DMS153 treated with DMSO at 0.1 percent for 48 hours (cell line): ENCODE results near the gene AKAP12.
"Not testable (repeated sequence)": the region's sequence is repeated elsewhere in the genome, so short reads cannot be mapped to it uniquely, and the experiment has no call there.

Experiments
- DNase-seq: peaks from one replicate; lab custom pipeline; 2025; ENCODE audit not compliant: unreplicated experiment; lab: John Stamatoyannopoulos, UW

AKAP12 gene

DNA sequence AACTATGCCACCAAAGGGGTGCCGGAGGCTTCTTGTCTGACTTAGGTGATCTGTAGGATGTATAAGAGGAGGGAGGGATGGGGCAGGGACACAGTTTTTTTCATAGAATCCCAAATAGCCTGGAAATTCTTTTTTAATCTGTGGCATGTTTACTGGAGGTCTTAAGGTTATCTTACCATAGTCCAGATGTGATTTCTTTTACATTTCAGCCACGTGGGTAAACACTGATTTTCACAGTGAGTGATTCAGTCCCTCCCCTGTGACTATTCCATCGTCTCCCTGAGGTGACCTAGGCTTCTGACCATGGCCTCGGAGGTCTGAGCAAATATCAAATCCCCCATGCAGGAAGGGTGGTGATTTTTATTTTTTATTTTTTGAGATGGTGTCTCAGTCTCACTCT is 67.7 kb downstream of the AKAP12 start:
- no peak for DNase-seq

DNA sequence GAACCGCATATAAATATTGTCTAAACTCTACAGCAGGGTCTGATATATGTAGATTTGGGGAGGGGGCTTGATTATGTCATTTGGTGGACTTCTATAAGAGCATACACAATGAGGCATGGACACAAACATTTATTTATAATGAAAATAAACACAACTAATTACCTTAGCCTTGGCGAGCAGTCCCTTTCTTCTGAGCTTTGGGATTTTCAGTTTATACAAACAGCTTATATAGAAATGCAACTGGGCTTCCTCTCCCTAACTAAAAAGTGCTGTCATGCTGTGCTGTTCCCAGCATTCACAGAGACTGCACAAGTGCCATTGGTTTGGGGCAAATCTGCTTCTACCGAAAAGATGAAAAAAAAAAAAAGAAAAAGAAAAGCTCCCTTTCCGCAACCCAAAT is 69.9 kb downstream of the AKAP12 start:
- DNase-seq = no peak

DNA sequence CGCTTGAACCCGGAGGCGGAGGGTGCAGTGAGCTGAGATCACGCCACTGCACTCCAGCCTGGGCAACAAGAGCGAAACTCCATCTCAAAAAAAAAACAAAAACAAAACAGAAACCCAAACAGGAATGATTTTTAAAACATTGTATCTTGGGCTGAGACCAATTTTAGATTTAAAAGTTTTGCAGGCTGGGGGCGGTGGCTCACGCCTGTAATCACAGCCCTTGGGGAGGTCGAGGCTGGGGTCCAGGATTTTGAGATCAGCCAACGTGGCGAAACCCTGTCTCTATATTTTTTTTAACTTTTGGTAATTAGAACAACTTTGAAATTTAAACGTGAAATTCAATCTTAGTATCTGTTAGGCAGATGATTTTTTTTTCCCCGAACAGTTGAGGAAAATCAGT is 70.5 kb downstream of the AKAP12 start:
- no peak for DNase-seq

DNA sequence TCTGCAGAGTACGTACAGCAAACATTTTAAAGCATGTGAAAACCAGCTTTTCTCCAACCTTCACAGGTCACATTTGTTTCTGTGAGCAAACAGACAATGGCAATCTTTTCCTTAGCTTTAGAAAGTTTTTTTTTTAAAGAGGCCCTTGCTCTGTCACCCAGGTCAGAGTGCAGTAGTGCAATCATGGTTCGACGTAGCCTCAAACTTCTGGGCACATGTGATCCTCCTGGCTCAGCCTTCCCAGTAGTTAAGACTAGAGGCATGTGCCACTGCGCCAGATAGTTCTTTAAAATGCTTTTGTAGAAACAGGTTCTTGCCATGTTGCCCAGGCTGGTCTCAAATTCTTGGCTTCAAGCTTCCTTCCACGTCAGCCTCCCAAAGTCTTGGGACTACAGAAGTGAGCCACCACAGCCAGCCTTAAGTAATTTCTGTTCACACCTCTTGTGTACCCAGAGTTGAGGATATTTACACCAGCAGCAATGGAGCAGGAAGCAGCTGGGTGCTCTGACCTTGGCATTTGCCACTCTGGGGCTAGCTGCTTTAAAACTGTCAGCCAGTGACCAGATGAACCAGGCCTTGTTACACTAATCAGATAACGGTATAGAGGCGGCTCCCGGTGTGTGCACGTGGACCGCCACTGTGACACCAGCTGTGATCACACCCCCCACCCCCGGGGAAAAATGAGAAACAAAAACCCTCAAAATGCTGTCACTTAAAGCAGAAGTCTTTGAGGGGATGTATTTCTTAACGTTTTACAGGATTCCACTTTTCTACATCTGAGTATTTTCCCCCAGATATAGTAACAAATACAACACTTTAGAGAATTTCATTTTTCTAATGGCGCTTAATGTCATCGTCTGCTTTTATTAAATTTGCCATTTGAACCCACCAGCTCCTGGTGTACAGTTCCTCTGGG is 71.3 kb downstream of the AKAP12 start:
- DNase-seq = no peak

DNA sequence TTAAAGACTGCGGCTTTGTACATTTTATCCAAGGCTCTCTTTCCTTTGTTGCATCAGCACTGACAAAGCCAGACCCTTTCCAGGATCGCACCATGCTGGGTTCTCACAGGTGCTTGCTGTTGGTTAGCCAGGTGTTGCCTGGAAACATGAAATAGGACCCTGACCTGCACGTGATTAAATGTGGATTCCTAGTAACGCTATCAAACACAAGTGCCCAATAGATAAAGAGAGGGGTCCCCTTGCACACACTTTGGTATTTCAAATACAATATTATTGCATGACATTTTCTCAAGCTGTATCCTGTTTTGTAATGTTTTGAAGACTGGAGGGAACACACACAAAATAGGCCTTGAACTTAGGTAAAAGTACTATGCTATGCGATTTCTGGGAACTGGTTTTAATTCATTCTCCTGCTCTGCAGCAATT is 73.3 kb downstream of the AKAP12 start:
- DNase-seq = peak; percentile 67

DNA sequence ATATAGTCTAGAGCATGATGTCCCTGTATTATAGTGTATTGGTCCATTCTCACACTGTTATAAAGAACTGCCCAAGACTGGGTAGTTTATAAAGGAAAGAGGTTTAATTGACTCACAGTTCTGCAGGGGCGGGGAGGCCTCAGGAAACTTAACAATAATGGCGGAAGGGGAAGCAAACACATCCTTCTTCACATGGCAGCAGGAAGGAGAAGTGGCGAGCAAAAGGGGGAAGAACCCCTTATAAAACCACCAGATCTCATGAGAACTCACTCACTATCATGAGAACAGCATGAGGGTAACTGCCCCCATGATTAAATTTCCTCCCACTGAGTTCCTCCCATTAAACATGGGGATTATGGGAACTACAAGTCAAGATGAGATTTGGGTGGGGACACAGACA is 75.9 kb downstream of the AKAP12 start:
- not testable (repeated sequence) for DNase-seq

DNA sequence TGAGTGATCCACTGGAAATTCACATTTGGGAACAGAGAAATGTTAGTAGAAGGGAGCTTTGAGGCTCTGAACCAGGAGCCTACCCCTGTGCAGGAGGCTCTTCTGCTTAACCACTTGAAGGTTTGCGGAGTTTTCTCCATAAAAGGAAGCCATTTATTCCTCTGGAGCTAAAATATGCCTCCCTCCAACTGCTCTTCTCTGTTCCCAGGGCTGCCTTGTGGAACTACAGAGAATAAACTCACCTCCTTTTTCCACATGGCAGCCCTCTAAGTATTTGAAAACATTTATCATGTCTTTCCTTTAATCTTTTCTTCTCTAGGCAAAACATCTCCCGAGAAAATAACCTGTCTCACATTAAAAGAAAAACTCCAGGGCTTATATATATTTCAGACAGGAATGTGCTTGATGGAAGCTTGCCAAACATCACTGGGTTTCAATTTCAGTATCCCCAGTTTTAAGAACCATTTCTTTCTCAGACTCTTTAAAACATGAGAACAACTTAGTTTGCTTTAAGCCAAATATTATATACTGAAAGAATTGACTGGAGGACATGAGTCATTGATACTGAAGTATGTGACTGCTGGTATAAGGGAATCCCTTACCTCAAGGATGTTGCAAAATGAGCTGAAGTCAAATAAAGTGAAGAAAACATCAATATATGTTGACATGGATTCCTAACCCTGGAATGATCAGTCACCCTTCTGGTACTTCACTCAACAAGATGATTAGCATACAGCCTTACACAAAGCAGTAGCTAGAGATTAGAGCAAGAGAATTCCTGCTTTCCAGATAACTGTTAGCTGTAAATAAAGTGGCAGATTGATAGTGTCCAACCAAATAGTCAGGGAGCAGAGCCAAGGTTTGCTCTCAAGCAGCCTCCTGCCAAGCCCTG is 77.6 kb downstream of the AKAP12 start:
- no peak for DNase-seq

DNA sequence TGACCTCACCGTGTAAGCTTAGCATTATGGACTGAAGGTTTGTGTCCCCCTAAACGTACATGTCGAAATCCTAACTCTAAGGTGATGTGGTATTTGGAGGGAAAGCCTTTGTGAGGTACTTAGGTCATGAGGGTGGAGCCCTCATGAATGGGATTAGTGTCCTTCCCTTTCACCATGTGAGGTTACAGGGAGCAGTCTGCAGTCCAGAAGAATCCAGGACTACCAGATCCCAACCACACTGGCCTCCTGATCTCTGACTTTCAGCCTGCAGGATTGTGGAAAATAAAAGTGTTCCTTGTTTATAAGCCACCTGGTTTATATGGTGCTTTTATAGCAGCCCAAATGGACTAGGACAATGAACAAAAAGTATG is 78.2 kb downstream of the AKAP12 start:
- DNase-seq = no peak

DNA sequence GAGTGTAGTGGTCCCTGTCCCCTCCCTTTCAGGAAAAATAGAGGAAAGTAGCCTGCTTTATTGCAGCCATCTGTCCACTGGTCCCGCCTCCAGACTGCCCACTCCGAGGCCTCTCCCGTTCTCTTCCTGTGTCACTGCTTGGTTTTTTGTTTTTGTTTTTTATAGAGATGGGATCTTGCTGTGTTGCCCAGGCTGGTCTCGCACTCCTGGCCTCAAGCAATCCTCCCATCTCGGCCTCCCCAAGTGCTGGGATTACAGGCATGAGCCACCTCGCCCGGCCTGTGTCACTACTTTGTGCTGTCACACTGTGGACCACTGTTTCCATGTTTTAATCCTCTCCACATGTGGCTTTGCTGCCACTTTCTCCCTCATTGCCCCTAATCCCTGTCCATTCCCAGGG is 80.4 kb downstream of the AKAP12 start:
- no peak for DNase-seq

DNA sequence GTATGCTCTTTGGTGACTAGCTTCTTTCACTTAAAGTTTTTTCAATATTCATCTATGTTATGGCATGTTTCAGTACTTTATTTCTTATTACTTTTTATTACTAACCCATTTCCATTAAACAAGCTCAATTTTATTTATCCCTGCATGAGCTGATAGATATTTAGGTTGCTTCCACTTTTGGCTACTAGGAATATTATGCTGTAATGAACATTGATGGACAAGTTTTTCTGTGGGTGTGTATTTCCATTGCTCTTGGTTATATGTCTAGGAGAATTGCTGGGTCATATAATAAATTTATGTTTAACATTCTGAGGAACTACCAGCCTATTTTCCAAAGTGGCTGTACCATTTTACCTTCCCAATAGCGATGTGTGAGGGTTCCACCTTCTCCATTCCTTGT is 81.7 kb downstream of the AKAP12 start:
- DNase-seq = no peak

DNA sequence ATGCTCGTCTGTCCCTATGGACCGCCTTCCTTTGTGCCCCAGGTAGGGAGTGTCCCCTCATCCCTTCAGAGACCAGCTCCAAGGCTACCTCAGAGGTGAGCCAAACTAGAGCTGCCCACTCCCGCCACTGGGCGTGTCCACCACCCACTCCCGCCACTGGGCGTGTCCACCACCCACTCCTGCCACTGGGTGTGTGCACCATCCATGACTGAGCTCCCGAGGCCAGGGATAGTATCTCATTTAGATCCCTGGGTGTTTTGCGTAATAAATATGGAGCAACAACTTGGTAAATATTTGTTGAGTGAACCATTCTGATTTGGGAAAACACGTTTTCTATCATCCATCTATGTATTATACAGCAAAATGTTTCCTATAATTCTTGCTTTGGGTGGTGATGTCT is 82.8 kb downstream of the AKAP12 start:
- no peak for DNase-seq

DNA sequence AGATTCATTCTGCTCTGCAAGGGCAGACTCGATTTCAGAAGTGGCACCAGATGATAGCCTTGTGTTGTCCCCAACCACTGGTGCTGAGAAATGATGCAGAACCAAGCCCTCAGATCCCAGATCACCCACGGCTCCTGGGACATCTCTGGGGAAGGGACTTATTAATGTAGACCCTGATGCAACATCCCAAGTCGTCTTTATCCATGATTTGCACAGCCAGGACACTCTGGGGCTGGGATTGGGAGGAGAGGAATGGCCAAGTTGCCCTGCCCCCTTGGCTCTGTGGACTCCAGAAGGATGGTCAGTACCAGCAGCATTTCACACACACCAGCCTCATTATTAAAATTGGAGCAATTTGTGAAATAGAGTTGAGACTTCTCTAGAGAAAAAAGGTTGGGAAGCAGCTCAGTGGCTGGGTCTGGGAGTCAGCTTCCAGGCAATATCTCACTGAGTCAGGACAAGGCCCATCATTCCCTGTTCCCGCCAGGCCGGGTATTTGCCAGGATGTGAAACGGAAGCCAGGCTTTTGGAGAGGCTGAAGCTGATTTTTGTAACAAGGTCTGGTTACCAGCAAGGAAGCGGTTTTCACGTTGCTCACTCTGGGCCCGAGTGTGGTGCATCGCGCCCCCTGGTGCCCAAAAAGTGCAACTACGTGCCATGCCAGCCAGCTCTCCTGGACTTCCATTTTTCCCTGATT is 84.2 kb downstream of the AKAP12 start:
- peak; percentile 67 for DNase-seq

DNA sequence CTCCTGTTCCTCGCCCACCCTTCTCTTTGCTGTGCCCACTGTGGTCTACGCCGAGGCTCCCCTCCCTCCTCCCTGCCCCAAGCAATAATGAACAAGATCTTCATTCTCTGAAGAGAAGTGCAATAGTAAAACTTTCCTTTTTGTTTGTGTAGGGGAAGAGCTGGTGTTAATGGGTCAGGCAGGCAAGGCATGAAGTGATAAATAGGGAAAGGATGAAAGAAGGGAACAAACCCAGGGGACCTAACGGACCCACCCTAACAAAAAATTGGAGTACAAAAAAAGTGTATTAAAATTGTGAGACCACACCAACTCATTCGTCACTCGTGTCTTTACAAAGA is 84.7 kb downstream of the AKAP12 start:
- DNase-seq = no peak

DNA sequence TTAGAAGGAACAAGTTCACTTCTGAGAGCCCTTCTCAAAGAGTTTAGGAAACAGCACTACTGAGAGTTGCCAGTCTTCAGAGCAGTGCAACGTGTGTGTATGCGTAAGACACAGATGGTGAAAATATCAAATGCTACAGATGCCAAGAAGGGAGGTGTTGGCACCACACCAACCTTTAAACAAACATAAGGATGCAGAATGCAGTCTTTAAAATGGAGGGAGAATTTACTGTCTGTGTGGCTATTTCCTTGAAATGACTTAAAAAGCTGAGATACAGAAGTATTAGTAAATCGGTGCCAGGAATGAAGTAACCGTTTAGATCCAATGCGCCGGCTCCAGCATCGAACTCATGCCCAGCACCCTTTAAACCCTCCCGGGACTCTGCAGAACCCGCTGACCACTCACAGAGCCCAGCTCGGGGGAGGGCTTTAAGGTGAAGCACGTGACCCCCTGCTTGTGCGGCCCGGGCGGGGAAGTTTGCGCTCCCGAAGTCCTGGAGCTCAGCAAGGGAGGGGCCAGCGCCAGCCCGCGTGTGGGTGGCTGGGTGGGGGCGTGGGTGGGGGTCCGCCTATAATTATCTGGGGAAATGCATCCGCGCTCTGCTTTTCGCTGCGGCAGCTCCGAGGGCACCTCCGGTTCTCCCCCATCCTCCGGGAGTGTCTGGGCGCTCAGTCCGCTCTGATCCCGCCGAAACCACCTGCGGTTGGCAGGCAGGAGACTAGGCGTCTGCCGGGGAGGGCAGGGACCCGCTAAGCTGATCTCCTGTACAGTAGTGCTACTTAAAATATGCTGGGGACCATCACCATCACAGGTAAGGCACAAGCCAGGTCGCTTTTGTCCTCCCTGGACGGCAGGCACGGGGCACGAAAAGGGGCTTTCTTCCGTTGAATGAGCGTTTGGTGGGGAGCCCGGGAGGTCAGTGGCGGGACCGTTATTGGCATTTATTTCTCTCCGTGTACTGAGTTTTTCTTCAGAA is 85.6 kb downstream of the AKAP12 start:
- no peak for DNase-seq

DNA sequence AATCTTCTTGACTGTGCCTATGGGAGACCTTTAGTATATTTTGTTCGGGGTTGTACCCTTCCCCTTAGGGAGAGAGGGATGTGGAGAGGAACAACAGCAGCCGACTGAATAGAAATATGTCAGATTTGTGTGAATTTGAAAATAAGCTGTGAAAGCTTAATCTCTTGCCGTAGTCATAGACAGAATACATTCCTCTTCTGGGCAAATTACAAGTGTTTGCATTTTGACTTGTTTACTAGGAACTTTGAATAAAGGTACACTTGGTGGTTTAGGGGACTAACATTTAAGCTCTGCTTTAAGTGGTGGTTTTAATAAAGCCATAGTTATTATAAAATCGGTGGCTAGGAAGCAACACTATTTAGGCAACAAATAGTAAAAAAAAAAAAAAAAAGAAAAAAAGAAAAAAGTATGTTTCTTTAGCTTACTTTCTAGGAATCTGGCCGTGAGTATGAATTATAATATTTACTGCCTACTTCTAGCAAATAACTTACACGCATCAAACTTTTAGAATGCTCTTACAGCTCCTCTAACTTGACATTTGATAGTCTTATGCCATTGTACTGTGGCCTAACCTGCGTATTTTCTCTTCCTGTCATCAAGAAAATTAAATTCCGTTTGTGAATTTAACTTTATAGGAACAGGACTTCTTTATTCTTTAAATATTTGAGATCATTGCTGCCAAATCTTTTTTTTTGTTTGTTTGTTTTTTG is 86.5 kb downstream of the AKAP12 start:
- no peak for DNase-seq

DNA sequence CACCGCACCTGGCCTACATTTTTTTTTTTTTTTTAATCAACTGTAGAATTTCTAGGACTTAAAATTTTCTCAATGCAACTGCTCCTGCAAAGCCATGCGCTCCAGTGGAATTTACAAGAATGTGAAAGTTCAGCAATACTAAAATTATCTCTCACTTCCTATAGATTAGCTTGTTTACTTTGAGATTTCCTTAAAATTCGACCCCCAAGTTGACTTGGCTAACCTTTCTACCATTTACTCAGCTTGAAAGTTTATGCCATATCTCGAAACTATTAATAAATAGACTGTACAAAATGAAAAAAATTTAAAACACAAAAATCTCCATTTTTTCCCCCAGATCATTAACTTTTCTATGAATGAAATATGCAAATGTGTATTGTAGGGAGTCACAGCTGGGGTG is 87.3 kb downstream of the AKAP12 start:
- DNase-seq = no peak

DNA sequence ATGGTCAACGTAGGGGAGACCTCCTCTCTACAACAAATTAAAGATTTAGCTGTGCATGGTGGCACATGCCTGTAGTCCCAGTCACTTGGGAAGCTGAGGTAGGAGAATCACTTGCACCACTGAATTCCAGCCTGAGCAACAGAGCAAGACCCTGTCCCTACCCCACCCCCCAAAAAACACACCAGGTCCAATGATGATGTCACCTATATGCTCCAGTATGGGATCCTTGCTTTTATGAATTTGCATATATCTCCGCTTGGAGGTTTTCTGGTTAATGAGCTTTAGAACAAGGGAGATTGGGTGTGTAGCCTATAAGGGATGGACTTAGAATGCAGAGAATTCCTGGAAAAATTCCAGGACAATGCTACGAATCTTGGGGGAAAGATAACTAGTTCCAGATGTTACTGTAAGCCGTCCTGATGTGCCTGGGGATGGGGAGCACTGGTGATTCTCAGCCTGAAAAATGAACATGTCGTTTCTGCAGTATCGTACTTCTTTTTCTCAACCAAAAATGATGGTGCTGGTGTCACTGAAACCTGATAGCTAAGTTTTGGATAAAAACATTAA is 90.4 kb downstream of the AKAP12 start:
- DNase-seq = no peak

DNA sequence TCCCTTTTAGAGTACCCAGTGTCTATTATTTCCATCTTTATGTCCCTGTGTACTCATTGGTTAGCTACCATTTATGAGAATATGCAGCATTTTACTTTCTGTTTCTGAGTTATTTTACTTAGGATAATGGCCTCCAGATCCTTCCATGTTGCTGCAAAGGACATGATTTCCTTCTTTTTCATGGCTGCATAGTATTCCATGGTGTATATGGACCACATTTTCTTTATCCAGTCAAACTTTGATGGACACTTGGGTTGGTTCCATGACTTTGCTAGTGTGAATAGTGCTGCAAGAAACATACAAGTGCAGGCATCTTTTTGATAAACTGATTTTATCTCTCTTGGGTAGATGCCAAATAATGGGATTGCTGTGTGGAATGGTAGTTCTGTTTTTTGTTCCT is 96.2 kb downstream of the AKAP12 start:
- DNase-seq = no peak

DNA sequence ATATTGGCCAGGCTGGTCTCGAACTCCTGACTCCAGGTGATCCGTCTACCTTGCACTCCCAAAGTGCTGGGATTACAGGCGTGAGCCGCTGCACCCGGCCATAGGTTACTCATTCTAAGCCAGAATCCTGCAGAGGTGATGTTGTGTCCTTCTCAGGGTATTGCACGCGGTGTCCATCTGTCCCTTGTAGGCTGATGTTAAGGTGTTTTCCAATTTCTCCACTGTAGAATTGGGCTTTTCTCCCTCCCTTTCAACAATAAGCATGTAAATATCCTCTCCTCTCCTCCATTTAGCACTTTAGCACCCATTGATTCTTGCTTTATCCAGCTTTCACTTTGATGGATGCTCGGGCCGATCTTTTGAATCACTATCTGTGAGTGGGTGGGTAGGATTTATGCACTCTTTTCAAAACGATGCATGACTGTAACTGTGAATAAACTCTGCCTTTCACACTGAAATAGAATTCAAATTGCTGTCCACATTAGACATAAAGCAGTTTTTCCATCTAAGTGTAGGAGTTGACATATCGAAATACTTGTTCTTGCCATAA is 99.0 kb downstream of the AKAP12 start:
- no peak for DNase-seq
